ENCODE data around the gene GGA1.

GGA1 gene

GRCh38 chr22:37658133-37659065 lies 49.8 kb downstream of the GGA1 start, which contains the start of gene PDXP:
PDXP (plus strand) TSS chr22:37658723; CDS start chr22:37658783, 60 bp downstream.
- in situ Hi-C loops (cut with HindIII; ENCODE audit: low sequenced_read_pairs) = no loop called here
- TF ChIP-seq CTCF (IDR thresholded peaks at IDR 0.05; ENCODE audit: low read depth, low read length, missing control alignments) = no peak
- peak within 1 kb of the TSS; percentile 61 for H3K4me3 ChIP-seq (ENCODE audit: low read depth, low read length)
- peak; percentile 100 for DNase-seq (ENCODE audit: low read depth)

DNA sequence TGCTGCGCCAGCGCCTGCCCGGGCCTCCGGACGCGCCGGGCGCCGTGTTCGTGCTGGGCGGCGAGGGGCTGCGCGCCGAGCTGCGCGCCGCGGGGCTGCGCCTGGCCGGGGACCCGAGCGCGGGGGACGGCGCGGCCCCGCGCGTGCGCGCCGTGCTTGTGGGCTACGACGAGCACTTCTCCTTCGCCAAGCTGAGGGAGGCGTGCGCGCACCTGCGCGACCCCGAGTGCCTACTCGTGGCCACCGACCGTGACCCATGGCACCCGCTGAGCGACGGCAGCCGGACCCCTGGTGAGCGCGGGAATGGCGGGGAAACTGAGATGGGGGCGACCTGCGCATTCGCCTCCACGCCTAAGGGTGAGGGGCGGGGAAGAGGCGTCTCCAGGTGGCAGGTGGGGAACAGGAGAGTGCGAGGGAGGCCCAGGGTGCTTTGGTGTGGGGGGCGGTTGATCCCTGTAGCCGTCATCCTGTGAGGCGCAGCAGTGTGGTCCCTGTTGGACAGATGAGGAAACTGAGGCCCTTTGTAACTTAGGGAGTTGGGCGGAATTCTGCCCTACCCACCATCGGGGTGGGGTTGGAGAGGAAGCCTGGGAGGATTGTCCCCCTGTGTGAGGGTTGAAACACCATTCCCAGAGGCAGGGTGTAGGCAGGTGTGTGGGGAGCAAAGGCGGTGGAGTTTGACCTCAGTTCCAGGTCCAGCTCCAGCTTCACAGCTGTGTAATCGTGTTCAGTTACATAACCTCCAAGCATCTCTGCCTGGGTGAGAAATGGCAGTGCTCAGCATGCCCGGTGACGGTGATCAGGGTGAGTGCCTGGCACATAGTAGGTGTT lies 50.6 kb downstream of the GGA1 start:
- TF ChIP-seq CTCF (IDR thresholded peaks at IDR 0.05; ENCODE audit: low read depth, low read length, missing control alignments) = no peak
- in situ Hi-C loops (cut with HindIII; ENCODE audit: low sequenced_read_pairs) = no loop called here
- peak overlapping the region; percentile 61 for H3K4me3 ChIP-seq (ENCODE audit: low read depth, low read length)
- no peak for DNase-seq (ENCODE audit: low read depth)

DNA sequence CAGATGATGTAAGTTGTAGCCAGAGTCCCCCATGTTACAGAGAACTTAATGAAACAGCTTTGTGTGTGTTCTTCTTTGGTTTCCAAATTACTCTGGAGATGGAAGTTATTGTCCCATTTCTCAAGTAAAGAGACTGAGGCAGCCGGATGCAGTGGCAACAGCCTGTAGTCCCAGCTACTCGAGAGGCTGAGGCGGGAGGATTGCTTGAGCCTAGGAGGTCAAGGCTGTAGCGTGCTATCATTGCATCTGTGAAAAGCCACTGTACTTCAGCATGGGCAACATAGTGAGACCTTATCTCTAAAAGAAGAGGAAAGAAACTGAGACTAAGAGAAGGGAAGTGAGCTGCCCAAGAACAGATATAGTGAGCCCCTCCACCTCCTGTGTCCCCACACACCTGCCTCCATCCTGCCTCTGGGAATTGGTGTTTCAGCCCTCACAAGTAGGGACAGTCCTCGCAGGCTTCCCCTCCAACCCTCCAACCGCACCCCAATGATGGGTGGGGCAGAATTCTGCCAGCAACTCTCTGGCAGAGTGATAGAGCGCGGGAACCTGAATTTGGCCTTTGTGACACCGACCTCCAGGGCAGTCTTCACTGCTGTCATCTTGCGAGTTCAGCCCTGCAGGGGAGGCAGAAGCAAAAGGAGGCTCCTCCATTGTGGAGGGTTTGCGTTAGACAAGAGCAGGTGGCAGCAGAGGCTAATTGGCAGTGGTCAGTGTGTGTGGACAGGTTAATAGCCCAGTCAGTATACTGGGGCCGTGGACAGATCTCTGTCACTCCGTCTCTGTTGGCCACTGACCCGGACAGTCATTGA lies 51.5 kb downstream of the GGA1 start:
- DNase-seq (ENCODE audit: low read depth) = no peak
- no peak for TF ChIP-seq CTCF (IDR thresholded peaks at IDR 0.05; ENCODE audit: low read depth, low read length, missing control alignments)
- peak overlapping the region; percentile 61 for H3K4me3 ChIP-seq (ENCODE audit: low read depth, low read length)
- in situ Hi-C loops (cut with HindIII; ENCODE audit: low sequenced_read_pairs) = no loop called here

DNA sequence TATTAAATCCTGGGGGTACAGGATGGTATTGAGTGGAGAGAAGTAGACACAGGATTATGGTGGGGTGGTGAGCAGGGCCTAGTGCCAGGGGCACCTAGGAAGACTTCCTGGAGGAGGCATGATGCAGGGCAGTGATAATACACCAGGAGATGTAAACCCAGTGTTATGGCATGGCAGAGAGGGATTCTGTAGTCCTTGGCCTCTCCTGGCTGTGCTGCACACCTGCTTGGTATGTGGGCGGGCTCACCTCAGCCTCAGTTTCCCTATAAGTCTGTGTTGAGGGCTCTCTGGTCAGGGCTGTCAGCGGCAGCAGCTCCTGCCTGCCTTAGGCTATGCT lies 52.0 kb downstream of the GGA1 start:
- no peak overlapping the region for H3K4me3 ChIP-seq (ENCODE audit: low read depth, low read length)
- in situ Hi-C loops (cut with HindIII; ENCODE audit: low sequenced_read_pairs) = no loop called here
- DNase-seq (ENCODE audit: low read depth) = no peak

DNA sequence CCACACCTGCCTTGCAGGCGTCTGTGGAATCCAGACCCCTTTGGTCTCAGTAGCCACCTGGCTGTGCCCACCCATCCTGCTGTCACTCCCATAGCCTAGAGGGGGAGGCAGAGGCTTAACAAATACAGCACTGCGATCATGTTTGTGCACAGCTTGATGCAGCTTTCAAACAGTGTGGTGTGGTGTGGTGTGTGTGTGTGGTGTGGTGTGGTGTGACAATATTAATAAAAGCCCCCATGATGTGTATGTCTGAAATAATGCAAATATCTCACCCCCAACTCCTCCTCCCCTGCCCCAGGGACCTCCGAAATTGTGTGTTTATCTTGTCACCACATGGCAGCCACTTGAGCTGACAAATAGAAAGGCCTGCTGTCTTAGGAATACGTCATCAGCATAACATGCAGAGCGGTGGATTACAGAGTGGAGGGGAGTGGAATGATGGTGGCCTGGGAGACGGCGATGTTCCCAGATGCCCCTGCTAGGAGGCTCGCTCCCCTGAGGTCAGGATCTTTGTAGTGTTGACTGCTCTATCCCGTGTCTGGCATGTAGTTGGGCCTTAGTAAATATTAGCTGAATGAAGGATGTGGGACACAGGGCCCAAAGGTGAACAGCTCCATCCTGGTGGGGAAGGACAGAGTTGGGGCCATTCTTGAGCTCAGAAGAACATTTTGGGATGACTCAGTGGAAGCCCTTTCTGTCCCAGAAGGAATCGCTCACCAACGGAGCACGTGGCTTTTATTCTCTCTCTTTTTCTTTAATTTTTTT lies 52.7 kb downstream of the GGA1 start:
- in situ Hi-C loops (cut with HindIII; ENCODE audit: low sequenced_read_pairs) = no loop called here
- DNase-seq (ENCODE audit: low read depth) = peak; percentile 43

More for the DNA sequence above, 52.0 kb downstream of the GGA1 start:
- no peak for TF ChIP-seq CTCF (IDR thresholded peaks at IDR 0.05; ENCODE audit: low read depth, low read length, missing control alignments)

More for the DNA sequence above, 52.7 kb downstream of the GGA1 start:
- no peak overlapping the region for H3K4me3 ChIP-seq (ENCODE audit: low read depth, low read length)
- TF ChIP-seq CTCF (IDR thresholded peaks at IDR 0.05; ENCODE audit: low read depth, low read length, missing control alignments) = peak; percentile 69

All from astrocyte of the cerebellum (primary cell).